Muscle layer of duodenum (tissue), 2 donors: Measurements from ENCODE around the gene NSD2.

Experiments
- H3K27ac ChIP-seq: one replicate; pipeline ENCODE4 v1.7.0; 2013; ENCODE audit warnings: mild to moderate bottlenecking, low read length
- H3K27me3 ChIP-seq: one replicate; pipeline ENCODE4 v1.7.0; 2013; ENCODE audit warnings: low read depth, mild to moderate bottlenecking, control low read depth, low read length
- H3K36me3 ChIP-seq, 2 donors: one replicate each; pipeline ENCODE4 v1.7.0; 2013; ENCODE audit warnings: low read length in 2 of 2, control low read depth in 1 of 2, mild to moderate bottlenecking in 1 of 2; ENCODE audit not compliant: insufficient read depth in 2 of 2, control insufficient read depth in 1 of 2
- H3K4me1 ChIP-seq, 2 donors: one replicate each; pipeline ENCODE4 v1.7.0; 2013; ENCODE audit warnings: low read length in 2 of 2, mild to moderate bottlenecking in 2 of 2, control low read depth in 1 of 2, moderate library complexity in 1 of 2; ENCODE audit not compliant: insufficient read depth in 2 of 2, control insufficient read depth in 1 of 2
- H3K4me3 ChIP-seq, 2 donors: one replicate each; pipeline ENCODE4 v1.7.0; 2013; ENCODE audit warnings: low read length in 2 of 2, low read depth in 1 of 2, mild to moderate bottlenecking in 1 of 2
- H3K9me3 ChIP-seq, 2 donors: one replicate each; pipeline ENCODE4 v1.7.0; 2013; ENCODE audit warnings: low read length in 2 of 2, control low read depth in 1 of 2, mild to moderate bottlenecking in 1 of 2; ENCODE audit not compliant: control insufficient read depth in 1 of 2
- donor health status: healthy.

NSD2 gene

DNA sequence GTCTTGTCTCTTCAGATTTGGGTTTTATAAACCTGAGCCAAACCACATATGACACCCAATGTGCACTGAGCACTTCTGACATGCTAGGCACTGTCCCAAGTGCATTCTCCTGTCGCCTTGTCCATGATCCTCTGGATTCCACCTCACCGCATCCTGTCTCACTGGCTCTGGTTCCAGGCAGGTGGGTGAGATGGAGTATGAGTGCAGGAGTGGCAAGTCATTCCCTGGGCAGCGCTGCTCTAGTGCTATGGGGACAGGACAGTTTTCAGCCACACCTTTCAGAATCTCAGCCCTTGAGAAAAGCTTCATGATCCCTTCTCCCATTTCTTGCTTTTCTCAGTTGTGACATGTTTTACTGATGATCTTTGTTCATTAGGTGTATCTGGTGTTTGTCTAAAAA lies 66.4 kb downstream of the NSD2 start:
- Histone ChIP-seq H3K36me3 (peaks cover 22 to 55% of the 10 kb centered on the region in 2 donors), H3K4me3 (no peak overlapping the region), H3K4me1 (no peaks in the 10 kb centered on the region), H3K27me3 (no peaks in the 10 kb centered on the region), H3K27ac (no peak overlapping the region), H3K9me3 (no peaks in the 10 kb centered on the region)

DNA sequence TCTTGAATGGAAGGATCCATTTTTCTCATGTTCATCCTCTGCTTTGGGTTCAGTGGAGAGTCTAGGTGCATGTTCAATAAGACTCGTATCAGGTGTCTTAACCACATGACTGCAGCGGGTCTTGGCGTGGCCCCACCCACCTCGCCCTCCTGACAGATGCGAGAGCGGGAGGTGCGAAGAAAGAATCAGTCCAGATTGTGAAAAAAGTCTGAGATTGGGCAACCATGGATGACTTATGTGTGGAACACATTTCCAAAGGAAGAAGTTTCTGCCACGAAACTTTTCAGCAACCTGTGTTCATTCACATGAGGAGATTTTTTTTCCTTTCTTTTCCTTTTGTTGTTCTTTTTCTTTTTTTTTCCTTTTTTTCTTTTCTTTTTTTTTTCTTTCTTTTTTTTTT lies 66.8 kb downstream of the NSD2 start:
- Histone ChIP-seq H3K27me3 (no peaks in the 10 kb centered on the region), H3K4me3 (no peak overlapping the region), H3K9me3 (no peaks in the 10 kb centered on the region), H3K27ac (no peak overlapping the region), H3K36me3 (peaks cover 26 to 55% of the 10 kb centered on the region in 2 donors), H3K4me1 (no peaks in the 10 kb centered on the region)

DNA sequence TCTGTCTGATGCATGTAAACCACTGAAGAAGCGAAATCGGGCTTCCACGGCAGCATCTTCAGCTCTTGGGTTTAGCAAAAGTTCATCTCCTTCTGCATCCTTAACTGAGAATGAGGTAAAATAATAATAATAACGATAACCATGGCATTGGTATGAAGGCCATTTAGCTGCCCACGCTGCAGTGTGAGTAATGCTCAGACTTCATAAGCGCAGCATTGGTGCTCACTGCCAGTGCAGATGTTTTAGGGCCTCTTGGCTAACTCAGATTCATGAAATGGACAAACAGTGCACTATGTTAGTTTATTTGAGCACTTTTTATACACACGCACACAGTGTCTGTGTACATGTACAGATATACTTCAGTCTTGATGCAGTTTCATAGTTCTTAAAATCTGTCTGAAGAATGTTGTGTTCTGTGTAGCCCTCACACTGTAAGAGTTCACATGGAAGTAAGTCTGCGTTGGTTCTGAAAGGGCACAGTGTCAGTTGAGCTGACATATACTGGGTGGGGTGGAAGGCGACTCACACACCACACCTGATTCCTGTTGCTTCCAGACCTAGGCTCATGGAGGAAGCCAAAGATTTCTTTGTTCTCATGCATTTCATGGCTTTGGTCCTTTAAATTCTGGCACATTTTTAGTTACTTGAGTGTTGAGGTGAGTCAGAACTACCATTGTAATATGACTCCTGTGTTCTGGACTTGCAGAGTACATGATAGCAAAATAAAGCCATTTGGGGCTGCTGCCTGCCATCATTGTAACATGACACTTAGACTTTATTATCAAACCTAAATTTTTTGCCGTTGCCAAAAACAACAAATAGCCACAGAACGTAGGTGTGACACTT lies 68.7 kb downstream of the NSD2 start:
- H3K36me3 ChIP-seq, result peaks cover 36 to 57% of the 10 kb centered on the region in 2 donors
- no peak overlapping the region for H3K4me3 ChIP-seq
- H3K9me3 ChIP-seq, result no peaks in the 10 kb centered on the region
- no peaks in the 10 kb centered on the region for H3K27me3 ChIP-seq
- no peaks in the 10 kb centered on the region for H3K4me1 ChIP-seq
- H3K27ac ChIP-seq, result no peak overlapping the region

DNA sequence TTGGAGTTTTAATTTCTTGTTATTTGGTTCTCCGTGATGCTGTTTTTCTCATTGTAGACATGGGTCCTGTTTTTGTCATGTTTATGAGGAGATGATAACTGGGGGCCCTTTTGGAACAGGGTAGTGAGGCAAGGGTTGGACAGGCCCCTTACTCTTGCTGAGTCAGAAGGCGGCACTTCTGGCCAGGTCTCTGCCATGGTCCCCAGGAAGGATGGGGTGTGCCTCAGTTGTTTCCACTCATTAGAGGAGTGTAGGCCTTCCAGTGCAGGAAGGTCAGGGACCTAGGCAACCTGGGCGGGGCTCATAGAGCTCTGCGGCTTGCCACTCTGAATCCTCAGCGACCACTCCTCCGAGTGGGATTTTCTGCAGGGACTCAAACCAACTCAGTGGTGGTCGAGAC lies 69.4 kb downstream of the NSD2 start:
- H3K4me1 ChIP-seq, result no peaks in the 10 kb centered on the region
- no peaks in the 10 kb centered on the region for H3K9me3 ChIP-seq
- peaks cover 36 to 53% of the 10 kb centered on the region in 2 donors for H3K36me3 ChIP-seq
- H3K4me3 ChIP-seq, result no peak overlapping the region
- H3K27me3 ChIP-seq, result no peaks in the 10 kb centered on the region
- no peak overlapping the region for H3K27ac ChIP-seq

DNA sequence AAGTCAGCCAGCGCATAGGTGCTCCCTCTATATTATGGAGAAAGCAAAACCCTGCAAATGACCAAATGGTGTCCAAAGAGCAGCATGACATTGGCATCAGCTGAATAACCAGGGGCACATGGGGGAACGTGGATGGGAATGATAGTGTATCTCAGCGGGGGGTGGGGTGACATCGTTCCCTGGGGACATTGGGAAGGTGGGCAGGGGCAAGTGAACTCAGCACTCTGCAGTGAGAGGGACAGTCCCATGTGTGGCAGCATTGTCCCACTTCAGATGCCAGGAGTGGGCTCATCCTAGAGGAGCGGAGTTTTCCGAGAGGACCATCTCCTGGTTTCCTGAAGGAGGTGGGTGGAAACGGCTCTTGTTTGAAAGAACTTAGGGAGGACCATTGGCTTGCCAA lies 72.7 kb downstream of the NSD2 start:
- Histone ChIP-seq H3K27ac (no peak overlapping the region), H3K4me1 (no peaks in the 10 kb centered on the region), H3K27me3 (no peaks in the 10 kb centered on the region), H3K4me3 (no peak overlapping the region), H3K9me3 (no peaks in the 10 kb centered on the region), H3K36me3 (peaks cover 28 to 36% of the 10 kb centered on the region in 2 donors)

GRCh38 chr4:1945124-1945895 lies 74.1 kb downstream of the NSD2 start:
- Histone ChIP-seq H3K36me3 (peaks cover 19 to 23% of the 10 kb centered on the region in 2 donors), H3K27ac (no peak overlapping the region), H3K4me3 (no peak overlapping the region), H3K4me1 (no peaks in the 10 kb centered on the region), H3K9me3 (no peaks in the 10 kb centered on the region), H3K27me3 (no peaks in the 10 kb centered on the region)

- peaks cover 18 to 19% of the 10 kb centered on the region in 2 donors for H3K36me3 ChIP-seq
These were observed 74.7 kb downstream of the NSD2 start for GRCh38 chr4:1945912-1946311.

DNA sequence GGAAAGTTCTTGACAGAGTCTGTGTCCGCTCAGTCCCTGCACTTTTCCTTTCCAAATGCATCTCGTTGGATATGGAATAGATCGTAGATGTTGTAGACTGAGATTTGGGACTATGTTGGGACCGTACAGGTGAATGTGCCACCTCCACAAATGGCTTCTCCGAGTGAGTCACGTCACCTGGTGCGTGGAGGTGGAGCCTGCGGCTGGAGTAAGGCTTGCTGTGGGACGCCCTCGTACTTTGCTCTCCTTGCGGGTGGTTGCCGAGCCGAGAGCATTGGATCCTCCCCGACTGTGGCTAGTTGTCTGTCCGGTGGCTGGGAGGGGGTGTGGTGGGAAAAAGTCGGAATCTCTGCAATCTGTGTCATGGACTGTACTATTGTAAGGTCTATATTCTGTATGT lies 77.0 kb downstream of the NSD2 start:
- H3K27ac ChIP-seq, result no peak overlapping the region
- H3K4me1 ChIP-seq, result no peaks in the 10 kb centered on the region
- H3K36me3 ChIP-seq, result peaks cover 11 to 30% of the 10 kb centered on the region in 2 donors
- H3K9me3 ChIP-seq, result no peaks in the 10 kb centered on the region
- H3K4me3 ChIP-seq, result no peak overlapping the region
- H3K27me3 ChIP-seq, result no peaks in the 10 kb centered on the region

More at GRCh38 chr4:1945912-1946311, 74.7 kb downstream of the NSD2 start:
- H3K4me1 ChIP-seq, result no peaks in the 10 kb centered on the region
- no peaks in the 10 kb centered on the region for H3K9me3 ChIP-seq
- H3K27me3 ChIP-seq, result no peaks in the 10 kb centered on the region
- no peak overlapping the region for H3K4me3 ChIP-seq
- no peak overlapping the region for H3K27ac ChIP-seq

DNA sequence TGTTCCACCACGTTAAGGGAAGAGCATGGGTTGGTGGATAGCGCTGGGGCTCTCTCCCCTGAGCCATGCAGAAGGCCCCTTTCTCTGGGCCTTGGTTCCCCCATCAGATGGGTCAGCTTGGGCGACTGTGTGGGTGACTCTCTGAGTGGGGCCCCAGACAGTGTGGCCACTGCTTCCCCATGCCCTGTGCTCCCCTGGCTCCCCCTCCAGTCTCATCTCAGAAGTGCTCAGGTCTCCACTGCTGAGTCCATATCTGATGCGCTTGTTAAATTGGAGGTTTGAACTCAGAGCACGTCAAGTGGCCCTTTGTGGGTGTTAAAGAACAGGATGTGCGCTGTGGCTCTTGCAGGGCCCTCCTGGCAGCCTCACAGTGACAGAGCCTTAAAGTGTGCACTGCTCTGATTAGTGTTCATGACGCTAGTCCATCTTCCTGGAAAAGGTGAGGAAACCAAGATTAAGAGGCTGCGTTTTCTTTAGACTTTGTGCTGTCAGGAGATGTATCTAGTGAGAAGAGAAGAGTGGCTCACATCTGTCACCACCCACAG lies 77.8 kb downstream of the NSD2 start:
- H3K4me1 ChIP-seq, result no peaks in the 10 kb centered on the region
- no peaks in the 10 kb centered on the region for H3K9me3 ChIP-seq
- H3K27me3 ChIP-seq, result no peaks in the 10 kb centered on the region
- no peak overlapping the region for H3K27ac ChIP-seq
- H3K36me3 ChIP-seq, result peaks cover 9 to 29% of the 10 kb centered on the region in 2 donors
- no peak overlapping the region for H3K4me3 ChIP-seq

DNA sequence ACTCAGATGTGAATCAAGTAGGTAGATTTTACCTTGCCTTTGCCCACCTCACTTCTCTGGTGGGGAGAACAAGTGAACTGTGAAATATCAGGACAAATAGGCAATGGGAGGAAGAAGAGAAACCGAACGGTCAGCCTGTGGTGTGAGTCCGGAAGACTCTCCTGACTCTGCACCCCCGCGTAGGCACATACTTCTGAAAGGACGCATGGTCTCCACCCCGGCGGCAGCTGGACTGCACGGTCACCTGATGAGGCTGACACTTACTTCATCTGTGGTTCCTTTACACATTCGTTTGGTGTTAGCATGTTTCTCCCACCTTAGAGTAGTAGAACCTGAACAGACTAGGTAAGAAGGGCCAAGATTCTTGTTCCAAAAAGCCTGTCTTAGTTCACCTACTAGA lies 79.2 kb downstream of the NSD2 start:
- H3K4me1 ChIP-seq, result no peaks in the 10 kb centered on the region
- no peak overlapping the region for H3K4me3 ChIP-seq
- H3K27me3 ChIP-seq, result no peaks in the 10 kb centered on the region
- no peak overlapping the region for H3K27ac ChIP-seq
- peaks cover 13 to 37% of the 10 kb centered on the region in 2 donors for H3K36me3 ChIP-seq
- no peaks in the 10 kb centered on the region for H3K9me3 ChIP-seq

DNA sequence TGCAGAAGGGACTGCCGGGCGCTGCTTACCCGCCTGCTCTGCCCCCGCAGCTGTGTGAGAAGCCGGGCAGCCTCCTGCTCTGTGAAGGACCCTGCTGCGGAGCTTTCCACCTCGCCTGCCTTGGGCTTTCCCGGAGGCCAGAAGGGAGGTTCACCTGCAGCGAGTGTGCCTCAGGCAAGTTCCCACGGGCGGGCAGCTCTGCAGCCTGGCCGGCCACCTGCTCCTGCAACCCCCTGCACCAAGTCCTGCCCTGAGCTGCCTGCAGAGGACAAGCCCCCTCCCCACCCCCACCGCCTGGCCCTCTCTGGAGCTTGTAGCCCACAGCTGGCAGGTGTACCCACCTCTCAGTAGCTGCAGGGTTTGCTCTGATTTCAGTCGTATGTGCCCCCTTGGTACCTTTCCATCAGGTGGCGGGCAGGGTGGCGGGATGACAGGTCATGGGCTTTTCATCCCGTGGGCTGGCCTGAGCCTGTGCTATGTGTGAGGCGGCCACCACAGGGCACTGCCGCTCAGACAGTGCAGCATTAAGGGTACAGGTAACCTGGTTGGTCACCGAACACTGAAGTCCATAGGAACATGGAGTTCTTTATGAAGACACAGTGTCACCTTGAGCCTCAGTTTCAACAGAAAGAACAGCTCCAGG lies 81.0 kb downstream of the NSD2 start:
- H3K36me3 ChIP-seq, result peaks cover 19 to 52% of the 10 kb centered on the region in 2 donors
- H3K9me3 ChIP-seq, result no peaks in the 10 kb centered on the region
- H3K4me3 ChIP-seq, result no peak overlapping the region
- H3K27ac ChIP-seq, result no peak overlapping the region
- no peaks in the 10 kb centered on the region for H3K4me1 ChIP-seq
- no peaks in the 10 kb centered on the region for H3K27me3 ChIP-seq
